HEK293 (cell line): ENCODE measurements around the gene PITRM1.
A peak's percentile ranks its signal among the peaks of the same experiment; 100 is the strongest.

ENCODE experiments used
- ELK4 ChIP-seq: IDR thresholded peaks from 2 replicates; pipeline ENCODE4 v1.6.1; 2011; ENCODE audit warnings: mild to moderate bottlenecking, low read depth, low read length, borderline replicate concordance
- GFI1B ChIP-seq: fragments of 450-650 bp; formaldehyde crosslinking; IDR thresholded peaks from 2 replicates; pipeline ENCODE4 v1.5.1; 2016; ENCODE audit warnings: missing biosample characterization, missing genetic modification characterization
- GLI2 ChIP-seq: fragments of 450-650 bp; formaldehyde crosslinking; IDR thresholded peaks from 2 replicates; pipeline ENCODE4; 2017; ENCODE audit warnings: missing biosample characterization, missing genetic modification characterization, low read depth, borderline replicate concordance
- GLI4 ChIP-seq: fragments of 450-650 bp; formaldehyde crosslinking; IDR thresholded peaks from 2 replicates; pipeline ENCODE4 v1.5.1; 2016; ENCODE audit warnings: missing biosample characterization, missing genetic modification characterization
- HOXC10 ChIP-seq: sonication (generic); formaldehyde crosslinking; IDR thresholded peaks from 2 replicates; pipeline ENCODE4 v1.8.1; 2023; ENCODE audit warnings: mild to moderate bottlenecking, missing genetic modification reagents
- IKZF3 ChIP-seq: fragments of 450-650 bp; IDR thresholded peaks from 2 replicates; pipeline ENCODE4 v1.5.0; 2018; ENCODE audit warnings: missing biosample characterization, mild to moderate bottlenecking, missing genetic modification characterization, moderate library complexity
- KLF10 ChIP-seq: fragments of 450-650 bp; IDR thresholded peaks from 2 replicates; pipeline ENCODE4 v1.5.1; 2018; ENCODE audit warnings: missing biosample characterization, mild to moderate bottlenecking, missing genetic modification characterization
- MEIS1 ChIP-seq: sonication (generic); formaldehyde crosslinking; IDR thresholded peaks from 2 replicates; pipeline ENCODE4 v1.8.1; 2022; ENCODE audit warnings: missing genetic modification reagents, mild to moderate bottlenecking, borderline replicate concordance
- OSR2 ChIP-seq: fragments of 450-650 bp; formaldehyde crosslinking; IDR thresholded peaks from 2 replicates; pipeline ENCODE4 v1.5.1; 2016; ENCODE audit warnings: missing biosample characterization, missing genetic modification characterization
- RBAK ChIP-seq: fragments of 450-650 bp; formaldehyde crosslinking; IDR thresholded peaks from 2 replicates; pipeline ENCODE4 v1.5.1; 2016; ENCODE audit warnings: missing biosample characterization, missing genetic modification characterization
- SCRT2 ChIP-seq: fragments of 450-650 bp; formaldehyde crosslinking; IDR thresholded peaks from 2 replicates; pipeline ENCODE4 v1.5.1; 2016; ENCODE audit warnings: missing biosample characterization, missing genetic modification characterization
- SETDB1 ChIP-seq: IDR thresholded peaks from one replicate; pipeline ENCODE4 v1.6.1; 2017; ENCODE audit warnings: mild to moderate bottlenecking, low read length, moderate library complexity, mixed read lengths; ENCODE audit not compliant: insufficient read length
- YY1 ChIP-seq: fragments of 450-650 bp; formaldehyde crosslinking; IDR thresholded peaks from 2 replicates; pipeline ENCODE4 v1.5.1; 2018; ENCODE audit warnings: missing biosample characterization, missing genetic modification characterization
- ZBTB7A ChIP-seq: fragments of 450-650 bp; formaldehyde crosslinking; IDR thresholded peaks from 2 replicates; pipeline ENCODE4 v1.5.1; 2016; ENCODE audit warnings: low read depth, missing biosample characterization, missing genetic modification characterization
- ZBTB8A ChIP-seq: fragments of 450-650 bp; formaldehyde crosslinking; IDR thresholded peaks from 2 replicates; pipeline ENCODE4 v1.5.1; 2016; ENCODE audit warnings: missing biosample characterization, missing genetic modification characterization
- ZFP3 ChIP-seq: fragments of 450-650 bp; formaldehyde crosslinking; IDR thresholded peaks from 2 replicates; pipeline ENCODE4 v1.5.1; 2016; ENCODE audit warnings: low read depth, missing biosample characterization, missing genetic modification characterization
- ZFP37 ChIP-seq: fragments of 450-650 bp; formaldehyde crosslinking; IDR thresholded peaks from 2 replicates; pipeline ENCODE4 v1.5.1; 2016; ENCODE audit warnings: missing biosample characterization, missing genetic modification characterization
- ZNF10 ChIP-seq: fragments of 450-650 bp; formaldehyde crosslinking; IDR thresholded peaks from 2 replicates; pipeline ENCODE4 v1.5.1; 2017; ENCODE audit warnings: missing biosample characterization, missing genetic modification characterization
- ZNF140 ChIP-seq: fragments of 450-650 bp; formaldehyde crosslinking; IDR thresholded peaks from 2 replicates; pipeline ENCODE4 v1.5.1; 2016; ENCODE audit warnings: missing biosample characterization, missing genetic modification characterization
- ZNF155 ChIP-seq: fragments of 450-650 bp; formaldehyde crosslinking; IDR thresholded peaks from 2 replicates; pipeline ENCODE4 v1.5.1; 2016; ENCODE audit warnings: missing biosample characterization, missing genetic modification characterization
- ZNF223 ChIP-seq: fragments of 450-650 bp; formaldehyde crosslinking; IDR thresholded peaks from 2 replicates; pipeline ENCODE4 v1.5.1; 2016; ENCODE audit warnings: missing biosample characterization, missing genetic modification characterization
- ZNF324 ChIP-seq: fragments of 450-650 bp; formaldehyde crosslinking; IDR thresholded peaks from 2 replicates; pipeline ENCODE4 v1.5.1; 2016; ENCODE audit warnings: missing biosample characterization, missing genetic modification characterization
- ZNF335 ChIP-seq: fragments of 450-650 bp; formaldehyde crosslinking; conservative IDR thresholded peaks from 2 replicates; pipeline ENCODE4 v1.5.1; 2016; ENCODE audit warnings: missing biosample characterization, missing genetic modification characterization
- ZNF350 ChIP-seq: fragments of 450-650 bp; formaldehyde crosslinking; IDR thresholded peaks from 2 replicates; pipeline ENCODE4 v1.5.0; 2017; ENCODE audit warnings: missing biosample characterization, mild to moderate bottlenecking, missing genetic modification characterization
- ZNF37A ChIP-seq: fragments of 450-650 bp; IDR thresholded peaks from 2 replicates; pipeline ENCODE4 v1.5.1; 2018; ENCODE audit warnings: missing biosample characterization, missing genetic modification characterization
- ZNF404 ChIP-seq: fragments of 450-650 bp; formaldehyde crosslinking; IDR thresholded peaks from 2 replicates; pipeline ENCODE4 v1.5.1; 2017; ENCODE audit warnings: missing biosample characterization, missing genetic modification characterization
- ZNF433 ChIP-seq: fragments of 450-650 bp; formaldehyde crosslinking; IDR thresholded peaks from 2 replicates; pipeline ENCODE4 v1.5.1; 2016; ENCODE audit warnings: missing biosample characterization, missing genetic modification characterization, low read depth
- ZNF473 ChIP-seq: fragments of 450-650 bp; formaldehyde crosslinking; IDR thresholded peaks from 2 replicates; pipeline ENCODE4 v1.5.1; 2017; ENCODE audit warnings: missing biosample characterization, missing genetic modification characterization
- ZNF501 ChIP-seq: fragments of 450-650 bp; formaldehyde crosslinking; IDR thresholded peaks from 2 replicates; pipeline ENCODE4 v1.5.1; 2016; ENCODE audit warnings: missing biosample characterization, missing genetic modification characterization
- ZNF510 ChIP-seq: fragments of 450-650 bp; formaldehyde crosslinking; IDR thresholded peaks from 2 replicates; pipeline ENCODE4 v1.5.1; 2018; ENCODE audit warnings: mild to moderate bottlenecking, missing genetic modification characterization, missing biosample characterization; ENCODE audit not compliant: insufficient replicate concordance
- ZNF521 ChIP-seq: fragments of 450-650 bp; formaldehyde crosslinking; IDR thresholded peaks from 2 replicates; pipeline ENCODE4 v1.5.1; 2017; ENCODE audit warnings: missing biosample characterization, mild to moderate bottlenecking, missing genetic modification characterization
- ZNF529 ChIP-seq: fragments of 450-650 bp; formaldehyde crosslinking; IDR thresholded peaks from 2 replicates; pipeline ENCODE4 v1.5.1; 2017; ENCODE audit warnings: missing genetic modification characterization, missing biosample characterization; ENCODE audit not compliant: insufficient replicate concordance
- ZNF530 ChIP-seq: fragments of 450-650 bp; formaldehyde crosslinking; IDR thresholded peaks from 2 replicates; pipeline ENCODE4 v1.5.1; 2016; ENCODE audit warnings: low read depth, missing biosample characterization, missing genetic modification characterization
- ZNF549 ChIP-seq: fragments of 450-650 bp; IDR thresholded peaks from 2 replicates; pipeline ENCODE4 v1.5.1; 2018; ENCODE audit warnings: missing biosample characterization, missing genetic modification characterization, mild to moderate bottlenecking, inconsistent platforms, moderate library complexity
- ZNF596 ChIP-seq: fragments of 450-650 bp; IDR thresholded peaks from 2 replicates; pipeline ENCODE4 v1.5.0; 2018; ENCODE audit warnings: missing biosample characterization, mild to moderate bottlenecking, missing genetic modification characterization, moderate library complexity
- ZNF621 ChIP-seq: fragments of 450-650 bp; formaldehyde crosslinking; IDR thresholded peaks from 2 replicates; pipeline ENCODE4 v1.5.1; 2017; ENCODE audit warnings: missing biosample characterization, missing genetic modification characterization
- ZNF701 ChIP-seq: fragments of 450-650 bp; formaldehyde crosslinking; IDR thresholded peaks from 2 replicates; pipeline ENCODE4 v1.5.1; 2016; ENCODE audit warnings: missing biosample characterization, missing genetic modification characterization
- ZNF747 ChIP-seq: fragments of 450-650 bp; formaldehyde crosslinking; IDR thresholded peaks from 2 replicates; pipeline ENCODE4 v1.5.1; 2016; ENCODE audit warnings: missing biosample characterization, missing genetic modification characterization
- ZNF837 ChIP-seq: fragments of 450-650 bp; formaldehyde crosslinking; IDR thresholded peaks from 2 replicates; pipeline ENCODE4 v1.5.1; 2016; ENCODE audit warnings: missing biosample characterization, missing genetic modification characterization
- TF ChIP-seq, protein P1 (sequence below): fragments of 450-650 bp; formaldehyde crosslinking; IDR thresholded peaks from 2 replicates; pipeline ENCODE4 v1.5.1; 2016; ENCODE audit warnings: missing biosample characterization, missing genetic modification characterization
- TF ChIP-seq, protein P2 (sequence below): fragments of 450-650 bp; formaldehyde crosslinking; IDR thresholded peaks from 2 replicates; pipeline ENCODE4; 2016; ENCODE audit warnings: missing biosample characterization, missing genetic modification characterization

The PITRM1 gene

DNA sequence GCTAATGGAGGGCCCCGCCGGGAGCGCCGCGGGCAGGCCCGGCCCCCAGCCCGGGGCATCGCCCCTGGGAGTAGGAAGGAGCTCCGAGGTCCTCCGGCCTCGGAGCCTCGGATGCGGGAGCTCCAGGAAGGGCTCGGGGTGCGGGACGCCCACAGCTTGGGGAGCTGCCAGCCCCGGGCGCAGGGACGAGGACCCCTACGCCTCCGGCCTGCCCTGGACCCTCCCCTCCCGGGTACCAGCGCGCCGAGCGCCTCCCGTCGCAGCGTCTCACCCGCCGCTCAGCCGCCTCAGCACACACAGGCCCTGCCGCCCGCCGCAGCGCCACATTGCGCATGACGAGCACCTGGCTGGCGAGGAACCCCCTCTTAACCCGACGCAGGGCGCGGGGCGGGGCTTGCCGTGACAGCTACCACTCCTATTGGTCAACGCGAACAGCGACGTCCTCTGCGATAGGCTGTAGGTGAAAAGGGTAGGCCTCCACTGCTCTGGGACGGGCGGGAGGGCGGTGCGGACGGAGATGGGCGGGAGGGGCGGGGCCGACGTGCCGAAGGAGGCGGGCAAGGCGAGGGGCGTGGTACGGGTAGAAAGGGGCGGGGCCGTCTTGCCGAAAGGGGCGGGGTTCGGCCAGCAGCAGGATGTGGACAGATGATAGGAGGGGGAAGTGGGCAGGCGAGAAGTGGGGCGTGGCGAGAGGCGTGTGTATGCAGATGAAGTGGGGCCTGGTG lies at the start of gene PITRM1 (continued):
- TF ChIP-seq ZNF521 (tag by site-specific recombination) (no peak), ZNF10 (tag by site-specific recombination) (no peak), ZNF510 (tag by site-specific recombination) (no peak), OSR2 (tag by site-specific recombination) (no peak), SCRT2 (tag by site-specific recombination) (no peak), MEIS1 (CRISPR knock-in tag) (no peak), ZNF404 (no peak), GFI1B (tag by site-specific recombination) (no peak), ZFP3 (no peak), RBAK (tag by site-specific recombination) (no peak), ZNF140 (tag by site-specific recombination) (no peak), ZNF837 (no peak), ZNF473 (tag by site-specific recombination) (no peak), ZNF596 (tag by site-specific recombination) (no peak), SETDB1 (no peak), HOXC10 (CRISPR knock-in tag) (no peak), ZNF621 (no peak), ZNF747 (no peak), ZNF530 (no peak), GLI2 (tag by site-specific recombination) (no peak), ZNF529 (tag by site-specific recombination) (no peak), ZNF37A (tag by site-specific recombination) (no peak), ZNF350 (no peak), ZNF501 (tag by site-specific recombination) (peak; percentile 84), ZBTB7A (tag by site-specific recombination) (no peak), ZNF223 (tag by site-specific recombination) (no peak), ZNF335 (tag by site-specific recombination) (0 out of 2 replicates have a peak, but pooled peaks have one; percentile 54), GLI4 (no peak), ELK4 (no peak), ZNF324 (tag by site-specific recombination) (0 out of 2 replicates have a peak, but pooled peaks have one; percentile 22), ZNF433 (no peak), IKZF3 (0 out of 2 replicates have a peak, but pooled peaks have one; percentile 9), ZNF155 (tag by site-specific recombination) (no peak), KLF10 (tag by site-specific recombination) (peak; percentile 20; the same call in 1 of the 2 replicates), ZBTB8A (tag by site-specific recombination) (peak; percentile 92), ZNF549 (tag by site-specific recombination) (no peak), ZFP37 (tag by site-specific recombination) (no peak), ZNF701 (tag by site-specific recombination) (no peak), YY1 (tag by site-specific recombination) (peak; percentile 53; the same call in 1 of the 2 replicates)
- TF ChIP-seq, protein P1, sequence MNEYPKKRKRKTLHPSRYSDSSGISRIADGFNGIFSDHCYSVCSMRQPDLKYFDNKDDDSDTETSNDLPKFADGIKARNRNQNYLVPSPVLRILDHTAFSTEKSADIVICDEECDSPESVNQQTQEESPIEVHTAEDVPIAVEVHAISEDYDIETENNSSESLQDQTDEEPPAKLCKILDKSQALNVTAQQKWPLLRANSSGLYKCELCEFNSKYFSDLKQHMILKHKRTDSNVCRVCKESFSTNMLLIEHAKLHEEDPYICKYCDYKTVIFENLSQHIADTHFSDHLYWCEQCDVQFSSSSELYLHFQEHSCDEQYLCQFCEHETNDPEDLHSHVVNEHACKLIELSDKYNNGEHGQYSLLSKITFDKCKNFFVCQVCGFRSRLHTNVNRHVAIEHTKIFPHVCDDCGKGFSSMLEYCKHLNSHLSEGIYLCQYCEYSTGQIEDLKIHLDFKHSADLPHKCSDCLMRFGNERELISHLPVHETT (tag by site-specific recombination), result 0 out of 2 replicates have a peak, but pooled peaks have one; percentile 16
- TF ChIP-seq, protein P2, sequence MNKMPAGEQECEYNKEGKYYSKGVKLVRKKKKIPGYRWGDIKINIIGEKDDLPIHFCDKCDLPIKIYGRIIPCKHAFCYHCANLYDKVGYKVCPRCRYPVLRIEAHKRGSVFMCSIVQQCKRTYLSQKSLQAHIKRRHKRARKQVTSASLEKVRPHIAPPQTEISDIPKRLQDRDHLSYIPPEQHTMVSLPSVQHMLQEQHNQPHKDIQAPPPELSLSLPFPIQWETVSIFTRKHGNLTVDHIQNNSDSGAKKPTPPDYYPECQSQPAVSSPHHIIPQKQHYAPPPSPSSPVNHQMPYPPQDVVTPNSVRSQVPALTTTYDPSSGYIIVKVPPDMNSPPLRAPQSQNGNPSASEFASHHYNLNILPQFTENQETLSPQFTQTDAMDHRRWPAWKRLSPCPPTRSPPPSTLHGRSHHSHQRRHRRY, result no peak
